SHP77 treated with DMSO at 0.1 percent for 48 hours (cell line): ENCODE results near the gene GPR162.

Source experiments
- DNase-seq: peaks from one replicate; lab custom pipeline; 2025; lab: John Stamatoyannopoulos, UW

The GPR162 gene

DNA sequence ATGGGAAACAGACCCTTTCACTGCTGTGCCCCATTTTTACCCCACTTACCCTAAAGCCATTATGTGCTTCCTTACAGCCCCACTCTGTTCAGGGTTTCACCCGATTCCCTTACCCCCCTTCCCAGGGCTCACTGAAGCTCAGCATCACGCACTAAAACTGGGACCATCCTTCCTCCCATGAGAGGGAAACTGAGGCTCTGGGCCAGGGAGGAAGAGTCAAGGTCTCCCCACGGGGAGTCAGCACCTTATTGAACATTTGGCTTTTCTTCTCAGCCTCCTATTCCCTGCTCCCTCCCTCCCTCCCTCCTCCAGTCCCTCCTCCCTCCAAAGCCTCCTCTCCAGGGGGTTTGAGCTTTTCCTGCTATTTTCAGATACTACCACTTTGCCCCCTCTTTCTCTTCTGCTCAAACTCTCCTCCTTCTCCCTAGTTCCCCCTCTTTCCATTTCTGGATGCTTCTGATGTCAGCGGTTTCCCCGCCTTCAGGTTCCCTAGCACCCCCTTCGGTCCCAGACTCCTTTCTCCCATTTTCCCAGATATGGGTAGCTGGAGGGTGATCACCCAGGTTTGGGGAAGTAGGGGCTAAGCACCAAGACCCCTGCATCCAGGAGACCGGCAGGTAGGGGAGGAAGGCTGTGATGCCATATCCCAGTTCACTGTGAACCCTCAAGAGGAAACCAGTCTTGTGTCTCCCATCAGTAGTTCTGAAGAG is 960 bp downstream of the GPR162 start:
- DNase-seq: no peak

DNA sequence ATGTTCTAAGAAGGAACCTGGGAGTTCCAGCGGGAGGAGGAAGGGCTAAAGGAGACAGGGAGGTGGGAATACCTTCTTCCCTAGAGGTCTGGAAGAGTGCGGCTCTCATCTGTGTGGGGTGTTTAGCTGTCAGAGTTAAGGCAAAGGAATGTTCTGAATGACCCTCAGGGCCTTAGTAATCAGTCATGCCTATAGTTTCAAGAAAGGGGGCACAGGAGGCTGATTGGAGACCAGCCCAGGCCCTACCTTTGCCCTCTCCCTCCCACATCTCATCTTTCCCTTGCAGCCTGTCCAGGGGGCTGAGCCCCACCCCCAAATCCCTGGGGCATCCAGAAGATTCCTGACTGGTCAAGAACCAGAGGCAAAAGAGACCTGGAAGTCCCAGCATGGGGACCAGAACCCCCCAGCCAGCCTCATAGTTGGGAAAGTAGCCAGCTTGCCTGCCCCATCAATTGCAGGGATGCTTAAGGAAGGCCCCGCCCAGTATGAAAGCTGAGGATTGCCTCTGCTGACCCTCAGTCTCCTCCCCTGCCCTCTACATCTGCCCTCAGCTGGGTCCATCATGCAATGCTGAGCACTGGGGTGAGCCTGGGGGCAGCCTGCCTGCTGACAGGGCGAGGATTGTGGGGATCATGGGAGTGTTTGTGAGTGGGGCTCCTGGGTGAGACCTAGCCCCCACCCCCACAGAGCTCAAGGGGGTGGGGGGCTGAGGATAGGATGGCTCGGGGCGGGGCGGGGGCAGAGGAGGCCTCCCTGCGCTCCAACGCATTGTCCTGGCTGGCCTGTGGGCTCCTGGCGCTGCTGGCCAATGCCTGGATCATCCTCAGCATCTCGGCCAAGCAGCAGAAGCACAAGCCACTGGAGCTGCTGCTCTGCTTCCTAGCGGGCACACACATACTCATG is 1.8 kb downstream of the GPR162 start:
- no peak for DNase-seq

GRCh38 chr12:6824085-6824775 is 2.6 kb downstream of the GPR162 start:
- DNase-seq: no peak

GRCh38 chr12:6824901-6825381 is 3.3 kb downstream of the GPR162 start:
- no peak for DNase-seq

- DNase-seq: no peak
Observed at GRCh38 chr12:6825398-6826124, 3.9 kb downstream of the GPR162 start.

DNA sequence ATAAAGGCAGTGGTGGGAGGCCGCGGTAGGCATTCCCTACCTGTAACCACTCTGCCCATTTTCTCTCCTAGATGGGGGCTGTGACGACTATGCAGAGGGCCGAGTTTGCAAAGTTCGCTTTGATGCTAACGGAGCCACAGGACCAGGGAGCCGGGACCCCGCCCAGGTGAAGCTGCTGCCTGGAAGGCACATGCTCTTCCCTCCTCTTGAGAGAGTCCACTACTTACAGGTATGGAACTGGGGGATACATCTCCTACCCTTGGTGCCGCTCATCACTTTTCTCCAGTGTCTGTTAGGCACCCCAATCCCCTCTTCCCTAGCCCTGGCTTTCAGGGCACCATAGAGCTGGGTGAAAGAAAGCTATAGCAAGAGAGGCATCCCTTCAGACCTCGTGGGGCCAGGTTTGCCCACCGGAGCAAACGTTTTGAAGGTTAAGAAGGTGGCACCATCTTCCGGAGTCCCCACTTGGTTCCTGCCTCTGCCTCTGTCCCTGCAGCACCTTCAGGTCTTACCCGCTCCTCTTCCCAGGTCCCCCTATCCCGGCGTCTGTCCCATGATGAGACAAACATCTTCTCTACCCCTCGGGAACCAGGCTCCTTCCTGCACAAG is 4.6 kb downstream of the GPR162 start:
- DNase-seq: no peak

DNA sequence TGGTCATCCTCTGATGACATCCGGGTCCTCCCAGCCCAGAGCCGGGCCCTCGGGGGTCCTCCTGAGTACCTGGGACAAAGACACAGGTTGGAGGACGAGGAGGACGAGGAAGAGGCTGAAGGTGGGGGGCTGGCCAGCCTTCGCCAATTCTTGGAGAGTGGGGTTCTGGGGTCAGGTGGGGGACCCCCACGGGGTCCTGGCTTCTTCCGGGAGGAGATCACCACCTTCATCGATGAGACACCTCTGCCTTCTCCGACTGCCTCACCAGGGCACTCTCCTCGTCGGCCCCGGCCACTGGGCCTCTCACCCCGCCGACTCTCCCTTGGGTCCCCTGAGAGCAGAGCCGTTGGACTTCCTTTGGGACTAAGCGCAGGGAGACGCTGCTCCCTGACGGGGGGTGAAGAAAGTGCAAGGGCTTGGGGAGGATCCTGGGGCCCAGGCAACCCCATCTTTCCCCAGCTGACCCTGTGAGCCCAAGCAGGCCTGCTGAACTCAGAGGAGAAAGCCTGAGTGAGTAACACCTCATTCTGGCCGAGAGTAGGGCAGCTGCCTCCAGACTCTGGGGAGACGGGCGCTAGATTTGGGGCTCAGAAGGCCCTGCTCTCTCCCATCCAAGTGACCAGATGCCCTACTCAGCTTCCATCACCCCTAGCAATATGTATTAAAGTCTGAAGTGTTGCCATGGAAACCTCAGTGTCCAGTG is 5.3 kb downstream of the GPR162 start:
- no peak for DNase-seq

- DNase-seq: peak; percentile 40
Observed at GRCh38 chr12:6827437-6827911, 5.9 kb downstream of the GPR162 start.

DNA sequence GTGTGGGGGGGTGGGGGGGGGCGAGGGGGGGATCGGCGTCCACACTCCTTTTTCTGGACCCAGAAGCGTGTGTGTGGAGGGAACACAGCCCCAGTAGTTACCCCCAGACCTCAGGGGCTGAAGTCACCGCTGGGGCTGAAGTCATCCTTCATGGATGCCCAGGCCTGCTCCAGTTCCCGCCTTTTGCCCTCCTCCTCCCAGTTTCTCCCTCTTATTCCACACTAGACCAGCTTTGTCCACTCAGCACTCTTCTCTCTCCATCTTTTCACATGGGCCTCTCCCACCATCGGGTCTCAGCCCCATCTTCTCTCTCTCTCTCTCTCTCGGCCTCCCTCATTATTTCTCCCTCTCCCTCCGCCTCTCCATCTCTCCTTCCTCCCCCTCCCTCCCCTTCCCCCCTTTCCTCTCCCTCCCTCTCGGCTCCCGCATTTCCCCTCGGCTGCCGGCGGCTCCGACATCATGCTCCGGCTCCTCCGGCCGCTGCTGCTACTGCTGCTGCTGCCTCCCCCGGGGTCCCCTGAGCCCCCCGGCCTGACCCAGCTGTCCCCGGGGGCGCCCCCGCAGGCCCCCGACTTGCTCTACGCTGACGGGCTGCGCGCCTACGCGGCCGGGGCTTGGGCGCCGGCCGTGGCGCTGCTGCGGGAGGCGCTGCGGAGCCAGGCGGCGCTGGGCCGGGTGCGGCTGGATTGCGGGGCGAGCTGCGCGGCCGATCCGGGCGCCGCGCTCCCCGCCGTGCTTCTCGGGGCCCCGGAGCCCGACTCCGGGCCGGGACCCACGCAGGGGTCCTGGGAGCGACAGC is 6.6 kb downstream of the GPR162 start, which contains the start of gene P3H3:
Gene P3H3, plus strand, starts transcription at position 426 of the 799 bp plus-strand sequence. Its CDS starts 34 bp downstream, at position 460.
- DNase-seq: no peak

GRCh38 chr12:6828781-6829535 is 7.3 kb downstream of the GPR162 start:
- no peak for DNase-seq

DNA sequence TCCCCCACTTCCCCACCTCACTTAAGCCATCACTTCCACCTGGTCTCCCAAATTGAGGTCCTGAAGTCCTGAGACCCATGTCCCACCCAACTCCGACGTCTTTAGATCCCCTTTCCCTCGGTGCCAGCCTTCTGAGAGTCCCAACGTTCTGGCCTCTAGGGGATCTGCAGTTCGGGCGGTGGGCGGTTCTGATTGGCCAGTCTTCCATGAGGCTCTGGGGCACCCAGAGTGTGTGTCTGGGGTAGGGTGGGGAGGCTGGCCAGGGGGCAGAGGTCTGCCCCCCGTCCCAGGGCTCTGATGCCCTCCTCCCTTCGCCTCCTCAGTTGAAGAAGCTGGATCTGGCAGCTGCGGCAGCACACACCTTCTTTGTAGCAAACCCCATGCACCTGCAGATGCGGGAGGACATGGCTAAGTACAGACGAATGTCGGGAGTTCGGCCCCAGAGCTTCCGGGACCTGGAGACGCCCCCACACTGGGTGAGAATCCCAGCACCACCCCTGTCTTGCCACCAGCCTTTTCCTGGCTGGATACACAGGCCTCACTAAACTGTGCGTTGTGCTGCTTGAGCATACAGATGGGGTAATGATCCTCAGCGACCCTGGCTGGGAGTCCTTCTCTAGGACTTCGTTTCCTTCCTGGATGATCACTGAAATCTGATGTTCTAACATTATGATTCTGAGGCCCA is 8.1 kb downstream of the GPR162 start:
- DNase-seq: no peak

DNA sequence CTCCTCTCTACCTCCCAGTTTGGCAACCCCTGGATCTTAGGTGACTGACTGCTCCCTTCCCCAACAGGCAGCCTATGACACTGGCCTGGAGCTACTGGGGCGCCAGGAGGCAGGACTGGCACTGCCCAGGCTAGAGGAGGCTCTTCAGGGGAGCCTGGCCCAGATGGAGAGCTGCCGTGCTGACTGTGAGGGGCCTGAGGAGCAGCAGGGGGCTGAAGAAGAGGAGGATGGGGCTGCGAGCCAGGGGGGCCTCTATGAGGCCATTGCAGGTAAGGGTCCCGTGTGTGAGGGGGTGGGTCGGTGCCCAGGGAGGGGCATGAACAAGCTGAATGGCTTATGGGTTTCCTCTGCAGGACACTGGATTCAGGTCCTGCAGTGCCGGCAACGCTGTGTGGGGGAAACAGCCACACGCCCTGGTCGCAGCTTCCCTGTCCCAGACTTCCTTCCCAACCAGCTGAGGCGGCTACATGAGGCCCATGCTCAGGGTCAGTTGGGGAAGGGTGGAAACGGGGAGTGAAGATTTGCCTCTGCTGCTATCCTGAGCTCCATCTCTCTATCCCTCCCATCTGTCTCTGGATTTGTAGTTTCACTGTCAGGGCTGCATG is 8.8 kb downstream of the GPR162 start:
- DNase-seq: no peak

DNA sequence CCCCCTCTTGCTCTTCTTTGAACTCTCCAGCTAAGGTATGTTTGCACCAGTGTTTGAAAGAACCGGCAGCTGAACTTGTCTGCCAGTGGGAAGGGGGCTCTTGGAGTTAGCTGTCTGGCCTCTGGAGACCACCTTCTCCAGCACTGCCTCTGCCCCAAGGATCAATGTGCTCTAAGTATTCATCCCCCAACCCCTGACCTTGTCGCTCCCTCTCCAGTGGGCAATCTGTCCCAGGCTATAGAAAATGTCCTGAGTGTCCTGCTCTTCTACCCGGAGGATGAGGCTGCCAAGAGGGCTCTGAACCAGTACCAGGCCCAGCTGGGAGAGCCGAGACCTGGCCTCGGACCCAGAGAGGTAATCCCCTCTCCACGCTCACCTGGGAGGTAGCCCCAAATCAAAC is 9.4 kb downstream of the GPR162 start:
- no peak for DNase-seq

- no peak for DNase-seq
Observed at GRCh38 chr12:6831450-6831995, 9.9 kb downstream of the GPR162 start.

GRCh38 chr12:6832125-6832524 is 10.5 kb downstream of the GPR162 start:
- DNase-seq: no peak

DNA sequence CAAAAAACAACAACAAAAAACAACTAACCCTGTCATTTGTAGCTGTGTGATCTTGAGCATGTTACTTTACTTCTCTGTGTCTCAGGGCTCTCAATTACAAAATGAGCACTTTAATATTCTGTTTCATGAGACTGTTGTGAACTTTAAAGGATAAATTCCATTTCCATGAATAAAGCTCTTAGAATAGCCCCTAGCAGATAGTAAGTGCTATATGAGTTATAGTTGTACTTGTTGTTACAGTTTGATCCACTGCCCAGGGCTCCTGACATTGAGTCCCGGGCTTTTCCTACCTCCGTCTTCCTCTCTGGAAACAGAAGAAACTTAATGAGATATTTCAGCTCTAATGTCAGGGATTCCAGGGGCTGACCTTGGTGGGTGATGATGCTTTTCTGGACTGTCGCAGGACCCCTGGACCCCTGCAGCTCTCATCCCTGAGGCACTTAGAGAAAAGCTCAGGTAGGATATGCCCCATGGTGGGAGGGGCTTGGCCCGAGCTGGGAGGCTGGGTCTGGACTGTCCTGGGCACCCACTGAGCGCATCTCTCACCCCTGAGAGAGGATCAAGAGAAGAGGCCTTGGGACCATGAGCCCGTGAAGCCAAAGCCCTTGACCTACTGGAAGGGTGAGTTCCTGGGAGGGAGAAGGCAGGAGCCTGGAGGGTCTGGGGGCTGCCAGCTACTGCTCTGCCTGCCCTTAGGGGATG is 11.7 kb downstream of the GPR162 start:
- no peak for DNase-seq

- DNase-seq: no peak
Observed at GRCh38 chr12:6834254-6834653, 12.6 kb downstream of the GPR162 start.
